B cell (primary cell): ENCODE results near the gene PLCB1. TPM values are rescaled to one million over a fixed set of nuclear protein-coding genes. Genes with fewer than 3 reads are reported as not detected.

Experiments
- ATAC-seq: fragments of 200-7000 bp; cut with Tn5 transposase; one replicate; pipeline ENCODE4 v1.10.0; 2021; ENCODE audit warnings: low read depth, mild to moderate bottlenecking, moderate number of reproducible peaks, moderate library complexity
- CTCF ChIA-PET: fragments of 350-600 bp; sonication (Branson Sonifier 250); formaldehyde crosslinking; loops from one replicate; lab custom pipeline; 2021; ENCODE audit warnings: antibody characterized with exemption, inconsistent platforms; lab: Charles Lee
- POLR2A ChIA-PET: fragments of 350-600 bp; sonication (Branson Sonifier 250); formaldehyde crosslinking; loops from one replicate; lab custom pipeline; 2021; ENCODE audit warnings: antibody characterized with exemption; lab: Charles Lee
- DNase-seq: peaks from one replicate; pipeline ENCODE4 v3.0.0; 2013
- H2AFZ ChIP-seq: 2 replicates; pipeline ENCODE4 v1.6.1; 2012; ENCODE audit warnings: mild to moderate bottlenecking, low read depth, low read length; ENCODE audit not compliant: insufficient read depth, poor library complexity, severe bottlenecking
- H3K27ac ChIP-seq, 2 donors: 1 replicate in 1 of 2; 2 replicates in 1 of 2; pipeline ENCODE4 v1.5.1; 2012 to 2013; ENCODE audit warnings: low read length in 2 of 2, mild to moderate bottlenecking in 2 of 2, moderate library complexity in 1 of 2
- H3K27me3 ChIP-seq, 4 experiments: fragments of 200-600 bp in 1 of 4; sonication (generic) in 1 of 4; replicated peaks in 1 of 4; 1 replicate in 2 of 4; 2 replicates in 2 of 4; pipeline versions ENCODE4 v1.6.1 to v1.7.0; 2013 to 2016; ENCODE audit warnings: low read length in 3 of 4, mild to moderate bottlenecking in 2 of 4, mixed read lengths in 1 of 4, moderate library complexity in 1 of 4; ENCODE audit not compliant: insufficient read depth in 4 of 4, control insufficient read depth in 3 of 4; ENCODE audit errors: control extremely low read depth in 1 of 4
- H3K36me3 ChIP-seq, 2 experiments: replicated peaks in 1 of 2; 1 replicate in 1 of 2; 2 replicates in 1 of 2; pipeline versions ENCODE4 v1.6.1 to v1.7.1; 2013; ENCODE audit warnings: low read length in 1 of 2; ENCODE audit not compliant: insufficient read depth in 2 of 2, control insufficient read depth in 1 of 2; ENCODE audit errors: control extremely low read depth in 1 of 2, extremely low read depth in 1 of 2
- H3K4me1 ChIP-seq, 2 donors: fragments of 200-600 bp in 1 of 2; sonication (generic) in 1 of 2; 1 replicate in 1 of 2; 2 replicates in 1 of 2; pipeline versions ENCODE4 v1.5.1 to v1.6.1; 2013 to 2017; ENCODE audit warnings: low read length in 2 of 2; ENCODE audit not compliant: control insufficient read depth in 2 of 2, insufficient read depth in 2 of 2
- H3K4me2 ChIP-seq: replicated peaks from 2 replicates; pipeline ENCODE3; 2012; ENCODE audit warnings: mild to moderate bottlenecking, low read depth, low read length; ENCODE audit not compliant: poor library complexity, severe bottlenecking
- H3K4me3 ChIP-seq, 5 experiments: fragments of 200-600 bp in 1 of 5; sonication (generic) in 1 of 5; 1 replicate in 3 of 5; 2 replicates in 2 of 5; pipeline versions ENCODE4 v1.5.1 to v1.7.0; 2011 to 2016; ENCODE audit warnings: low read length in 4 of 5, mild to moderate bottlenecking in 4 of 5, low read depth in 2 of 5, control low read depth in 1 of 5, moderate library complexity in 1 of 5; ENCODE audit not compliant: insufficient read depth in 1 of 5; ENCODE audit errors: control extremely low read depth in 1 of 5, extremely low read depth in 1 of 5
- H3K79me2 ChIP-seq: fragments of 200-600 bp; sonication (generic); one replicate; pipeline ENCODE4 v1.6.0; 2016; ENCODE audit warnings: low read length; ENCODE audit not compliant: control insufficient read depth, insufficient read depth
- H3K9ac ChIP-seq: fragments of 200-600 bp; sonication (generic); 2 replicates; pipeline ENCODE4 v1.6.1; 2017; ENCODE audit warnings: mild to moderate bottlenecking, low read length, moderate library complexity
- H3K9me3 ChIP-seq, 3 donors: one replicate each; pipeline versions ENCODE4 v1.6.1 to v1.7.1; 2013; ENCODE audit warnings: low read length in 2 of 3; ENCODE audit not compliant: control insufficient read depth in 2 of 3, insufficient read depth in 1 of 3; ENCODE audit errors: control extremely low read depth in 1 of 3
- H4K20me1 ChIP-seq: 2 replicates; pipeline ENCODE4 v1.6.0; 2012; ENCODE audit warnings: mild to moderate bottlenecking, low read length; ENCODE audit not compliant: insufficient read depth, control insufficient read depth, poor library complexity, severe bottlenecking
- H3K27ac Mint-ChIP-seq: one replicate; pipeline ENCODE4 v1.8.0; 2021; ENCODE audit warnings: mixed read lengths
- H3K27me3 Mint-ChIP-seq: one replicate; pipeline ENCODE4 v1.8.0; 2021; ENCODE audit warnings: mixed read lengths
- H3K4me1 Mint-ChIP-seq: one replicate; pipeline ENCODE4 v1.8.0; 2021; ENCODE audit warnings: mixed read lengths
- H3K4me3 Mint-ChIP-seq: one replicate; pipeline ENCODE4 v1.8.0; 2021; ENCODE audit warnings: mixed read lengths
- H3K9me3 Mint-ChIP-seq: one replicate; pipeline ENCODE4 v1.8.0; 2022; ENCODE audit warnings: mixed read lengths; ENCODE audit not compliant: insufficient read depth
- CTCF ChIP-seq: fragments of 200-600 bp; IDR thresholded peaks from one replicate; pipeline ENCODE4 v1.8.0; 2022; ENCODE audit warnings: antibody characterized with exemption, mild to moderate bottlenecking
- EZH2 ChIP-seq: IDR thresholded peaks from 2 replicates; pipeline ENCODE4 v1.6.1; 2012; ENCODE audit warnings: borderline replicate concordance, low read depth, mild to moderate bottlenecking, moderate library complexity, low read length; ENCODE audit not compliant: insufficient read depth, poor library complexity, severe bottlenecking
- WGBS: methylation state at CpG from one replicate; pipeline ENCODE4 v1.1.5; 2013; ENCODE audit warnings: missing lambda C conversion rate; ENCODE audit not compliant: insufficient coverage; 5-methylcytosine and 5-hydroxymethylcytosine counted together
- intact Hi-C: fragments of 100-400 bp; cut with micrococcal nuclease; formaldehyde crosslinking; loops from one replicate; pipeline ENCODE4 v1.10.0; 2022
- polyA plus RNA-seq: library from polyadenylated mRNA; depleted of rRNA; stranded (reverse); fragments of >200 nt; gene quantifications from 2 replicates; pipeline ENCODE4 v1.2.3, GENCODE V29; 2012
- total RNA-seq, 2 donors: library from RNA; stranded (reverse); fragments of 120-200 nt in 1 of 2; gene quantifications; 1 replicate in 1 of 2; 2 replicates in 1 of 2; pipeline versions ENCODE4 v1.2.3 to v1.2.4, GENCODE V29; 2013 to 2022

Gene PLCB1
- total and polyA plus RNA-seq, 2 donors (not counting 1 experiment from before 2014, with no cell fraction given): 0.18 to 0.47 TPM

GRCh38 chr20:8512003-8512402, 379.9 kb downstream of the PLCB1 start:
- Histone ChIP-seq H3K36me3 (no peaks in the 10 kb centered on the region), H3K79me2 (no peaks in the 10 kb centered on the region), H3K9ac (no peak overlapping the region), H3K4me2 (no peak overlapping the region), H3K9me3 (no peaks in the 10 kb centered on the region), H3K4me3 (no peak overlapping the region), H4K20me1 (no peaks in the 10 kb centered on the region), H3K4me1 (no peaks in the 10 kb centered on the region), H3K27ac (no peak overlapping the region), H2AFZ (no peak overlapping the region), H3K27me3 (no peaks in the 10 kb centered on the region)
- DNase-seq (no peak), ATAC-seq (no peak)
- Mint-ChIP-seq H3K4me3 (no peak overlapping the region), H3K27ac (no peak overlapping the region), H3K27me3 (no peaks in the 10 kb centered on the region), H3K4me1 (no peaks in the 10 kb centered on the region), H3K9me3 (no peaks in the 10 kb centered on the region)
- intact Hi-C loops: no loop called here
- TF ChIP-seq EZH2 (no peak), CTCF (no peak)
- POLR2A ChIA-PET: no interaction called here
- 100% methylated on average over 1 of the region's 5 CpGs for WGBS
- CTCF ChIA-PET: no interaction called here

GRCh38 chr20:8515810-8516435, 383.9 kb downstream of the PLCB1 start:
- H3K27me3 Mint-ChIP-seq: no peaks in the 10 kb centered on the region
- H3K9me3 Mint-ChIP-seq: no peaks in the 10 kb centered on the region
- ATAC-seq (no peak), DNase-seq (no peak)
- Histone ChIP-seq H3K27ac (no peak overlapping the region), H3K9me3 (no peaks in the 10 kb centered on the region), H3K4me3 (no peak overlapping the region), H4K20me1 (no peaks in the 10 kb centered on the region), H3K4me1 (peaks cover 2 to 4% of the 10 kb centered on the region in 2 donors), H3K79me2 (no peaks in the 10 kb centered on the region), H3K9ac (no peak overlapping the region), H3K4me2 (no peak overlapping the region), H2AFZ (no peak overlapping the region), H3K27me3 (no peaks in the 10 kb centered on the region), H3K36me3 (no peaks in the 10 kb centered on the region)
- CTCF ChIA-PET: no interaction called here
- intact Hi-C loops: no loop called here
- TF ChIP-seq EZH2 (no peak), CTCF (no peak)
- H3K4me1 Mint-ChIP-seq: peaks cover 8% of the 10 kb centered on the region
- 83% methylated on average over 3 of the region's 4 CpGs for WGBS
- no peak overlapping the region for H3K27ac Mint-ChIP-seq
- POLR2A ChIA-PET: no interaction called here
- H3K4me3 Mint-ChIP-seq: no peak overlapping the region
